Trophoblast cell (in vitro differentiated cells and primary cell): ENCODE data around the gene SOS1.

ENCODE experiments used
- DNase-seq, 2 donors: peaks; one replicate each; pipeline ENCODE4 v3.0.0-alpha.2; 2016
- H2AFZ ChIP-seq: 2 replicates; pipeline ENCODE4 v1.6.1; 2013; ENCODE audit warnings: low read length, moderate library complexity, mild to moderate bottlenecking; ENCODE audit not compliant: insufficient read depth, poor library complexity
- H2AK5ac ChIP-seq: 2 replicates; pipeline ENCODE4 v1.6.1; 2013; ENCODE audit warnings: mild to moderate bottlenecking, low read length
- H2BK120ac ChIP-seq: 2 replicates; pipeline ENCODE4 v1.6.1; 2013; ENCODE audit warnings: low read length, mild to moderate bottlenecking, moderate library complexity; ENCODE audit not compliant: insufficient read depth, poor library complexity
- H2BK12ac ChIP-seq: 2 replicates; pipeline ENCODE4 v1.6.1; 2013; ENCODE audit warnings: mild to moderate bottlenecking, low read length, moderate library complexity
- H2BK5ac ChIP-seq: 2 replicates; pipeline ENCODE4 v1.6.1; 2013; ENCODE audit warnings: low read length, low read depth, moderate library complexity, mild to moderate bottlenecking; ENCODE audit not compliant: poor library complexity
- H3K14ac ChIP-seq: 2 replicates; pipeline ENCODE4 v1.6.1; 2013; ENCODE audit warnings: mild to moderate bottlenecking, low read length
- H3K18ac ChIP-seq: 2 replicates; pipeline ENCODE4 v1.6.1; 2013; ENCODE audit warnings: mild to moderate bottlenecking, low read length
- H3K23ac ChIP-seq: 2 replicates; pipeline ENCODE4 v1.6.1; 2013; ENCODE audit warnings: low read length
- H3K27ac ChIP-seq: 2 replicates; pipeline ENCODE4 v1.5.1; 2013; ENCODE audit warnings: low read depth, mild to moderate bottlenecking, inconsistent platforms, low read length, moderate library complexity
- H3K27me3 ChIP-seq: 2 replicates; pipeline ENCODE4 v1.6.1; 2013; ENCODE audit warnings: inconsistent platforms, mild to moderate bottlenecking, low read length, moderate library complexity; ENCODE audit not compliant: insufficient read depth
- H3K36me3 ChIP-seq, 2 experiments: 1 replicate in 1 of 2; 2 replicates in 1 of 2; pipeline ENCODE4 v1.6.1; 2013; ENCODE audit warnings: low read length in 2 of 2, mild to moderate bottlenecking in 2 of 2, moderate library complexity in 1 of 2; ENCODE audit not compliant: insufficient read depth in 2 of 2, control insufficient read depth in 1 of 2
- H3K4ac ChIP-seq: 2 replicates; pipeline ENCODE4 v1.6.1; 2013; ENCODE audit warnings: low read depth, mild to moderate bottlenecking, low read length, moderate library complexity
- H3K4me1 ChIP-seq, 2 experiments: 1 replicate in 1 of 2; 2 replicates in 1 of 2; pipeline ENCODE4 v1.6.1; 2013; ENCODE audit warnings: low read length in 2 of 2, mild to moderate bottlenecking in 2 of 2, moderate library complexity in 1 of 2; ENCODE audit not compliant: insufficient read depth in 2 of 2, control insufficient read depth in 1 of 2
- H3K4me2 ChIP-seq: 2 replicates; pipeline ENCODE4 v1.6.1; 2013; ENCODE audit warnings: inconsistent platforms, mild to moderate bottlenecking, low read length, moderate library complexity
- H3K4me3 ChIP-seq: 2 replicates; pipeline ENCODE4 v1.5.1; 2013; ENCODE audit warnings: mild to moderate bottlenecking, low read depth, low read length, inconsistent platforms
- H3K79me1 ChIP-seq: one replicate; pipeline ENCODE4 v1.6.1; 2013; ENCODE audit warnings: low read length
- H3K79me2 ChIP-seq: 2 replicates; pipeline ENCODE4 v1.6.1; 2013; ENCODE audit warnings: low read length, mild to moderate bottlenecking; ENCODE audit not compliant: control insufficient read depth, insufficient read depth, poor library complexity
- H3K9ac ChIP-seq: 2 replicates; pipeline ENCODE4 v1.6.1; 2013; ENCODE audit warnings: mild to moderate bottlenecking, low read length
- H3K9me3 ChIP-seq: 2 replicates; pipeline ENCODE4 v1.6.1; 2013; ENCODE audit warnings: low read depth, mild to moderate bottlenecking, control low read depth, inconsistent platforms, low read length; ENCODE audit not compliant: insufficient read depth
- H4K12ac ChIP-seq: 2 replicates; pipeline ENCODE4 v1.6.1; 2013; ENCODE audit warnings: low read depth, mild to moderate bottlenecking, low read length, moderate library complexity
- H4K8ac ChIP-seq: 2 replicates; pipeline ENCODE4 v1.6.1; 2013; ENCODE audit warnings: low read depth, mild to moderate bottlenecking, low read length, moderate library complexity
- H4K91ac ChIP-seq: one replicate; pipeline ENCODE4 v1.6.1; 2013; ENCODE audit warnings: low read depth, mild to moderate bottlenecking, low read length, moderate library complexity
- WGBS: extraction: QIAGEN DNeasy Blood & Tissue Kit; methylation state at CpG from one replicate; pipeline ENCODE4 v1.1.7; 2013; ENCODE audit warnings: missing lambda C conversion rate; ENCODE audit not compliant: insufficient read length, insufficient coverage; ENCODE audit errors: extremely low coverage; 5-methylcytosine and 5-hydroxymethylcytosine counted together

The SOS1 gene

DNA sequence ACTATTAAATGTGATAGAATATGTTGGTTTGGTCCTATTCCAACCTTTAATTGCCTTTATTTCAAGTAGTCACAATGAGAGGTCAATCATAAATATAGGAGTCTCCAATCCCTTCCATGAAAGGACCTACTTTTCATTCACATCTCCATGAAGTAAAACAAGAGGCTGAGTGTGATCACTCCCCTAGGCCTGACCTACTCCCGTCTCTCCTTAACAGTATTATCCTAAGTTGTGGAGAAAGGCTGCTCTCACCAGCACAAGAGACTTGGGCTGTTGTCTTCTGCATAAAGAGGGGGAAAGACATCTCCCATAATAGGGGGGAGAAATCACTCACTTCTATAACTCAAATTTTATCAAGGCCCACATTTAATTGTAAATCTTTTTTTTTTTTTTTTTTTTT, 105.4 kb downstream of the SOS1 start:
- no peak overlapping the region for H4K12ac ChIP-seq
- no peaks in the 10 kb centered on the region for H3K79me1 ChIP-seq
- H3K9me3 ChIP-seq, result no peaks in the 10 kb centered on the region
- DNase-seq, result no peak
- no peak overlapping the region for H2BK5ac ChIP-seq
- H3K14ac ChIP-seq, result no peak overlapping the region
- H2AK5ac ChIP-seq, result no peak overlapping the region
- H3K27ac ChIP-seq, result no peak overlapping the region
- H3K4me1 ChIP-seq, result no peaks in the 10 kb centered on the region
- no peak overlapping the region for H4K8ac ChIP-seq
- H2AFZ ChIP-seq, result no peak overlapping the region
- WGBS, result no CpG with 5 or more reads among the region's 1 CpG
- H4K91ac ChIP-seq, result no peak overlapping the region
- H3K27me3 ChIP-seq, result no peaks in the 10 kb centered on the region
- H3K4me2 ChIP-seq, result no peak overlapping the region
- H2BK120ac ChIP-seq, result no peak overlapping the region
- H3K79me2 ChIP-seq, result no peaks in the 10 kb centered on the region
- H3K18ac ChIP-seq, result no peak overlapping the region
- no peak overlapping the region for H3K4ac ChIP-seq
- H3K9ac ChIP-seq, result no peak overlapping the region
- H3K23ac ChIP-seq, result no peak overlapping the region
- H3K4me3 ChIP-seq, result no peak overlapping the region
- peaks cover 0 to 2% of the 10 kb centered on the region in 2 experiments for H3K36me3 ChIP-seq
- H2BK12ac ChIP-seq, result no peak overlapping the region

DNA sequence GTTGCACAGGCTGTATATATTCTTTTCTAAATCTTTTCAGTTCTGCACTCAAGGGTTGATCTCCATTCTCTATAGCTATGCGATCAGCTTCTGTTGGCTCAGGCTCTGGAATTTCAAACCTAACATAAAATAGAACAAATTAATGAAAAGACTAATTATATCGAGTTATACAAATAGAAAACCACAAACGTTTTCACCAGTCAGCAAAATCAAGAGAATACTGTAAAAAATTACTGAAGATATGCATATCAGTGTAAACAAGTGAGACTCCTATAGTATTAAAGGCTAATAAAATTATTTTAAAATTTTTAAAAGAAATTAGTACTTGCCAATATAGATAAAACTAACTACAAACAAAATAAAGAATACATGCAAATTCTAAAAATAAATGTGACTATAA, 107.0 kb downstream of the SOS1 start:
- Histone ChIP-seq H2BK5ac (no peak overlapping the region), H2BK12ac (no peak overlapping the region), H3K4ac (no peak overlapping the region), H2BK120ac (no peak overlapping the region), H3K79me1 (no peaks in the 10 kb centered on the region), H3K4me2 (no peak overlapping the region), H3K4me3 (no peak overlapping the region), H4K12ac (no peak overlapping the region), H3K23ac (no peak overlapping the region), H4K8ac (no peak overlapping the region), H3K9me3 (no peaks in the 10 kb centered on the region), H3K9ac (no peak overlapping the region), H3K4me1 (no peaks in the 10 kb centered on the region), H3K14ac (no peak overlapping the region), H3K27me3 (no peaks in the 10 kb centered on the region), H4K91ac (no peak overlapping the region), H3K36me3 (peaks cover 2 to 3% of the 10 kb centered on the region in 2 experiments), H3K27ac (no peak overlapping the region), H2AK5ac (no peak overlapping the region), H3K18ac (no peak overlapping the region), H3K79me2 (no peaks in the 10 kb centered on the region), H2AFZ (no peak overlapping the region)
- no peak for DNase-seq
- no CpG with 5 or more reads among the region's 3 CpGs for WGBS

DNA sequence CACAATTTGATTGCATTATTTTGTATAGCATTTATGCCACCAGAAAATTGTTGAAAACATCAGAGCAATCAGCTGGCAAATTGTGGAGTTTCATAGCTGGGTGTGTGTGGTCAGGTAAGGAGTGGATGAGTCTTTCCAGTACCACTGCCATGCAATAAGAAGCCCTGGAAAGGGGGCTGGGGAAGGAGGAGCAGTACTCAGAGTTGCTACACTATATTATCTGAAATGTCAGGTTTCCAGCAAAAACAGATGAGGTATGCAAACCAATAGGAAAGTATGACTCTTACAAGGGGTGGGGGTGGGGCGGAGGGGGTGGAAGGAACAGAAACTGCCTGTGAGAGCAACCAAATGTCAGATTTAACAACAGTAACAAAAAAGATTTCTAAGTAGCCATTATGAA, 112.2 kb downstream of the SOS1 start:
- Histone ChIP-seq H3K4me1 (no peaks in the 10 kb centered on the region), H3K79me1 (no peaks in the 10 kb centered on the region), H3K18ac (no peak overlapping the region), H3K4me3 (no peak overlapping the region), H4K91ac (no peak overlapping the region), H4K12ac (no peak overlapping the region), H3K9me3 (no peaks in the 10 kb centered on the region), H3K9ac (no peak overlapping the region), H4K8ac (no peak overlapping the region), H3K4me2 (no peak overlapping the region), H3K14ac (no peak overlapping the region), H3K79me2 (no peaks in the 10 kb centered on the region), H2AFZ (no peak overlapping the region), H2AK5ac (no peak overlapping the region), H3K27me3 (no peaks in the 10 kb centered on the region), H3K23ac (no peak overlapping the region), H3K4ac (no peak overlapping the region), H3K36me3 (peaks cover 2 to 7% of the 10 kb centered on the region in 2 experiments), H2BK5ac (no peak overlapping the region), H2BK120ac (no peak overlapping the region), H2BK12ac (no peak overlapping the region), H3K27ac (no peak overlapping the region)
- no CpG with 5 or more reads among the region's 1 CpG for WGBS
- no peak for DNase-seq

DNA sequence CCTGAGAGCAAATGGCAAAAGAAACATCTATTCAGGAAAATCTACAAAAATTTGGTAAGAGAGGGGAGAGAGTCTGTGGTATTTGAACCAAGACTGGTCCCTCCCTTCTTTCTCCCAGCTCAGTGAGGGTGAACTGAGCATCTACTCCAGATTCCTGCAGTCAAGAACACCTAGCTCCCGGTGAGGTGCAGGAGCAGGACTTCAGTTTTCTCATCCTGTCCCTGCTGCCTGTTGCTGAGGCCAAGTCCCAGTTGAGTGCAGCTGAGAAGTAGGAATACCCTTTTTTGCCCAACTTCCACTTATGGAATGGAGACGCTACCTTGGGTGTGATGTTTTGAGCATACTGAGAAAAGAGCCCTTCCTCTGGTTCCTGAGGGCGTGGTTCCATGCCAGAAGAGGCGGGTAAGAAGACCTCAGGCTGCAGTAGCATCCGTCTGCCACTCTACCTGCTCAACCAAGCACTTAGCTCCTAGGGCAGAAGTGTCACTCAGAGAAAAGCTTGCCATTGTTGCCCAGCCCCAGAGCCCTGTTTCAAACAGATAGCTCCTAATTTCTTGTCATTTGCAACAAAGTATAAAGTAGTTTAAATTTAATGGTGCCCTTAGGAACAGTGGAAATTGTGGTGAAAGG, 112.9 kb downstream of the SOS1 start:
- no peak overlapping the region for H2AK5ac ChIP-seq
- WGBS, result no CpG with 5 or more reads among the region's 5 CpGs

More for the DNA sequence above, 112.9 kb downstream of the SOS1 start:
- no peak overlapping the region for H3K4me2 ChIP-seq
- H3K27ac ChIP-seq, result no peak overlapping the region
- H4K91ac ChIP-seq, result no peak overlapping the region
- H3K23ac ChIP-seq, result no peak overlapping the region
- H3K14ac ChIP-seq, result no peak overlapping the region
- no peak overlapping the region for H2BK5ac ChIP-seq
- peaks cover 2 to 7% of the 10 kb centered on the region in 2 experiments for H3K36me3 ChIP-seq
- no peaks in the 10 kb centered on the region for H3K4me1 ChIP-seq
- H2AFZ ChIP-seq, result no peak overlapping the region
- H3K27me3 ChIP-seq, result no peaks in the 10 kb centered on the region
- no peak overlapping the region for H3K4ac ChIP-seq
- no peaks in the 10 kb centered on the region for H3K79me2 ChIP-seq
- no peak overlapping the region for H3K4me3 ChIP-seq
- H3K9ac ChIP-seq, result no peak overlapping the region
- no peaks in the 10 kb centered on the region for H3K9me3 ChIP-seq
- DNase-seq, result no peak
- H4K8ac ChIP-seq, result no peak overlapping the region
- H4K12ac ChIP-seq, result no peak overlapping the region
- no peaks in the 10 kb centered on the region for H3K79me1 ChIP-seq
- H2BK120ac ChIP-seq, result no peak overlapping the region
- no peak overlapping the region for H2BK12ac ChIP-seq
- H3K18ac ChIP-seq, result no peak overlapping the region
